K562 (cell line): Measurements from ENCODE around the gene UBASH3A. TPM values are rescaled to one million over a fixed set of nuclear protein-coding genes. Genes with fewer than 3 reads are reported as not detected.
A peak's percentile ranks its signal among the peaks of the same experiment; 100 is the strongest.

ENCODE experiments used
- ASH1L ChIP-seq: fragments of 450-650 bp; IDR thresholded peaks from 2 replicates; pipeline ENCODE4 v1.6.1; 2018; ENCODE audit warnings: borderline replicate concordance, mild to moderate bottlenecking, low read depth; ENCODE audit not compliant: partially characterized antibody
- ATF2 ChIP-seq: sonication (generic); formaldehyde crosslinking; IDR thresholded peaks from 2 replicates; pipeline ENCODE4 v1.8.1; 2022; ENCODE audit warnings: missing genetic modification reagents
- BDP1 ChIP-seq: IDR thresholded peaks from 3 replicates; pipeline ENCODE4 v1.6.1; 2011; ENCODE audit not compliant: insufficient read length, insufficient read depth
- CHD4 ChIP-seq: fragments of 200-600 bp; sonication (generic); IDR thresholded peaks from 3 replicates; pipeline ENCODE4 v1.6.1; 2012; ENCODE audit warnings: low read depth, mild to moderate bottlenecking, mixed read lengths, low read length, inconsistent platforms; ENCODE audit not compliant: insufficient read depth, insufficient replicate concordance, poor library complexity, severe bottlenecking
- FUS ChIP-seq: fragments of 200-400 bp; formaldehyde crosslinking; optimal IDR thresholded peaks from 2 replicates; pipeline ENCODE3; 2017; ENCODE audit warnings: low read depth, low read length
- MBD2 ChIP-seq: sonication (generic); IDR thresholded peaks from 2 replicates; pipeline ENCODE4 v1.6.1; 2016; ENCODE audit warnings: low read depth, borderline replicate concordance
- RBM14 ChIP-seq: fragments of 200-400 bp; formaldehyde crosslinking; IDR thresholded peaks from 2 replicates; pipeline ENCODE4 v1.6.1; 2018; ENCODE audit warnings: low read depth, mild to moderate bottlenecking, low read length, moderate library complexity, borderline replicate concordance; ENCODE audit not compliant: insufficient read depth
- TCF7L2 ChIP-seq: fragments of 150-350 bp; IDR thresholded peaks from 2 replicates; pipeline ENCODE4 v1.6.1; 2016; ENCODE audit warnings: low read depth, mild to moderate bottlenecking, low read length, moderate library complexity
- ZFP1 ChIP-seq: fragments of 450-650 bp; formaldehyde crosslinking; IDR thresholded peaks from 2 replicates; pipeline ENCODE4 v1.4.0; 2020; ENCODE audit warnings: mild to moderate bottlenecking, mixed read lengths
- ZZZ3 ChIP-seq: fragments of 450-650 bp; IDR thresholded peaks from 2 replicates; pipeline ENCODE4 v1.6.1; 2016; ENCODE audit warnings: antibody characterized with exemption, mild to moderate bottlenecking, moderate library complexity
- polyA plus RNA-seq, 8 experiments: library from polyadenylated mRNA; depleted of rRNA in 4 of 8; stranded (reverse) in 5 of 8; unstranded in 3 of 8; fragments of >200 nt; fragmentation: Nextera tagmentation in 2 of 8; fragmentation: Illumina TruSeq in 1 of 8; extraction: Ambion mirVana in 2 of 8; extraction: Trizol in 1 of 8; gene quantifications; 2 replicates each; pipeline versions ENCODE4 v1.2.1 to v1.2.3, GENCODE V29; 2011 to 2014; ENCODE audit warnings: inconsistent platforms in 1 of 8, missing spikeins in 1 of 8
- total RNA-seq, 7 experiments: library from RNA; depleted of rRNA in 6 of 7; stranded (reverse); fragments of >200 nt in 6 of 7; fragmentation: Illumina TruSeq in 2 of 7; extraction: Trizol in 2 of 7; gene quantifications; 2 replicates each; pipeline versions ENCODE4 v1.2.1 to v1.2.3, GENCODE V29; 2011 to 2021; ENCODE audit warnings: low replicate concordance in 1 of 7
- TF ChIP-seq, protein P1 (sequence below): fragments of 450-650 bp; formaldehyde crosslinking; IDR thresholded peaks from 2 replicates; pipeline ENCODE4 v1.4.0; 2022; ENCODE audit warnings: missing genetic modification characterization
- TF ChIP-seq, protein P2 (sequence below), 2 experiments: fragments of 450-650 bp; formaldehyde crosslinking in 1 of 2; IDR thresholded peaks; 2 replicates each; pipeline versions ENCODE4 v1.4.0 to v1.6.1; 2014 to 2020; ENCODE audit warnings: mild to moderate bottlenecking in 2 of 2, borderline replicate concordance in 1 of 2, low read depth in 1 of 2
- TF ChIP-seq, protein P3 (sequence below): IDR thresholded peaks from 2 replicates; pipeline ENCODE4 v1.6.1; 2011; ENCODE audit warnings: borderline replicate concordance, low read depth, mild to moderate bottlenecking, moderate library complexity, low read length; ENCODE audit not compliant: insufficient read depth, poor library complexity, severe bottlenecking

Gene UBASH3A
- total and polyA plus RNA-seq, 9 of the 15 experiments (the other 6 are each of a cell fraction or from before 2014, with no cell fraction given) = 0.23 to 1.8 (median 1.1) TPM

DNA sequence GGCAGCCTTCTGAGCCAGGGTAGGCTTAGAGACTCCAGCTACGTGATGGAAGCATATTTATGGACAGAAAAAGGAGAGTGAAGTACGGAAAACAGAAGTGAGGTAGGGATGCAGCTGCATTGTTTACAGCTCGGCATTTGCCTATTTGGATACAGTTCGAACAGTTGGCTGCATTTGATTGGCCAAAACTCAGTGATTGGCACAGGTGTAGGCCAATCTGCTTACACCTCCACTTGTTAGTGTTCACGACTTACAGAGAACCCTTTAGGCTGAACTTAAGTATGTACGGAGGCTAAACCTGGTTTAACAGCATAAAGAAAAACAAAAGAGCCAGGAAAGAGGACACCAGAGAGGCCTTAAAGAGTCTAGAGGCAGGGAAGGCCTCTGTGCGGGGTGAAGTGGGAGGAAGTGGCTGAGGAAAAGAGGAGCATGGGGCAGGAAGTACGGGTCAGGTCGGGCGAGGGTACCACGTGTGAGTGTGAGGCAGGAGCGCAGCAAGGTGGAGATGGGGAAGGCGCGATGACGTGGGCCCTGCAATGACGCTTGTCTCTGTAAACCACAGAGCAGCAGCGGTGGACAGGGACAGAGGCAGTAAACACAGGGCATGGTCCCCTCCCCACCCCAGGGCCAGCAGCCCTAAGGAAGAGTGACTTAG lies 60.3 kb downstream of the UBASH3A start (continued):
- TF ChIP-seq FUS (no peak), BDP1 (no peak), ZFP1 (CRISPR knock-in tag) (no peak), RBM14 (no peak), ASH1L (peak; percentile 75), CHD4 (no peak), ZZZ3 (no peak), MBD2 (peak; percentile 59; the same call in 1 of the 2 replicates), ATF2 (no peak), TCF7L2 (no peak)
- TF ChIP-seq, protein P1, sequence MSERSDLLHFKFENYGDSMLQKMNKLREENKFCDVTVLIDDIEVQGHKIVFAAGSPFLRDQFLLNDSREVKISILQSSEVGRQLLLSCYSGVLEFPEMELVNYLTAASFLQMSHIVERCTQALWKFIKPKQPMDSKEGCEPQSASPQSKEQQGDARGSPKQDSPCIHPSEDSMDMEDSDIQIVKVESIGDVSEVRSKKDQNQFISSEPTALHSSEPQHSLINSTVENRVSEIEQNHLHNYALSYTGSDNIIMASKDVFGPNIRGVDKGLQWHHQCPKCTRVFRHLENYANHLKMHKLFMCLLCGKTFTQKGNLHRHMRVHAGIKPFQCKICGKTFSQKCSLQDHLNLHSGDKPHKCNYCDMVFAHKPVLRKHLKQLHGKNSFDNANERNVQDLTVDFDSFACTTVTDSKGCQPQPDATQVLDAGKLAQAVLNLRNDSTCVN (CRISPR knock-in tag) = 0 out of 2 replicates have a peak, but pooled peaks have one; percentile 30
- TF ChIP-seq, protein P2, sequence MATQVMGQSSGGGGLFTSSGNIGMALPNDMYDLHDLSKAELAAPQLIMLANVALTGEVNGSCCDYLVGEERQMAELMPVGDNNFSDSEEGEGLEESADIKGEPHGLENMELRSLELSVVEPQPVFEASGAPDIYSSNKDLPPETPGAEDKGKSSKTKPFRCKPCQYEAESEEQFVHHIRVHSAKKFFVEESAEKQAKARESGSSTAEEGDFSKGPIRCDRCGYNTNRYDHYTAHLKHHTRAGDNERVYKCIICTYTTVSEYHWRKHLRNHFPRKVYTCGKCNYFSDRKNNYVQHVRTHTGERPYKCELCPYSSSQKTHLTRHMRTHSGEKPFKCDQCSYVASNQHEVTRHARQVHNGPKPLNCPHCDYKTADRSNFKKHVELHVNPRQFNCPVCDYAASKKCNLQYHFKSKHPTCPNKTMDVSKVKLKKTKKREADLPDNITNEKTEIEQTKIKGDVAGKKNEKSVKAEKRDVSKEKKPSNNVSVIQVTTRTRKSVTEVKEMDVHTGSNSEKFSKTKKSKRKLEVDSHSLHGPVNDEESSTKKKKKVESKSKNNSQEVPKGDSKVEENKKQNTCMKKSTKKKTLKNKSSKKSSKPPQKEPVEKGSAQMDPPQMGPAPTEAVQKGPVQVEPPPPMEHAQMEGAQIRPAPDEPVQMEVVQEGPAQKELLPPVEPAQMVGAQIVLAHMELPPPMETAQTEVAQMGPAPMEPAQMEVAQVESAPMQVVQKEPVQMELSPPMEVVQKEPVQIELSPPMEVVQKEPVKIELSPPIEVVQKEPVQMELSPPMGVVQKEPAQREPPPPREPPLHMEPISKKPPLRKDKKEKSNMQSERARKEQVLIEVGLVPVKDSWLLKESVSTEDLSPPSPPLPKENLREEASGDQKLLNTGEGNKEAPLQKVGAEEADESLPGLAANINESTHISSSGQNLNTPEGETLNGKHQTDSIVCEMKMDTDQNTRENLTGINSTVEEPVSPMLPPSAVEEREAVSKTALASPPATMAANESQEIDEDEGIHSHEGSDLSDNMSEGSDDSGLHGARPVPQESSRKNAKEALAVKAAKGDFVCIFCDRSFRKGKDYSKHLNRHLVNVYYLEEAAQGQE (IDR thresholded peaks at IDR 0.05; ENCODE audit: borderline replicate concordance) = no peak
- TF ChIP-seq, protein P2 (CRISPR knock-in tag; IDR thresholded peaks at IDR 0.05; ENCODE audit: low read depth) = no peak; the same call in 1 of the 2 replicates
- TF ChIP-seq, protein P3, sequence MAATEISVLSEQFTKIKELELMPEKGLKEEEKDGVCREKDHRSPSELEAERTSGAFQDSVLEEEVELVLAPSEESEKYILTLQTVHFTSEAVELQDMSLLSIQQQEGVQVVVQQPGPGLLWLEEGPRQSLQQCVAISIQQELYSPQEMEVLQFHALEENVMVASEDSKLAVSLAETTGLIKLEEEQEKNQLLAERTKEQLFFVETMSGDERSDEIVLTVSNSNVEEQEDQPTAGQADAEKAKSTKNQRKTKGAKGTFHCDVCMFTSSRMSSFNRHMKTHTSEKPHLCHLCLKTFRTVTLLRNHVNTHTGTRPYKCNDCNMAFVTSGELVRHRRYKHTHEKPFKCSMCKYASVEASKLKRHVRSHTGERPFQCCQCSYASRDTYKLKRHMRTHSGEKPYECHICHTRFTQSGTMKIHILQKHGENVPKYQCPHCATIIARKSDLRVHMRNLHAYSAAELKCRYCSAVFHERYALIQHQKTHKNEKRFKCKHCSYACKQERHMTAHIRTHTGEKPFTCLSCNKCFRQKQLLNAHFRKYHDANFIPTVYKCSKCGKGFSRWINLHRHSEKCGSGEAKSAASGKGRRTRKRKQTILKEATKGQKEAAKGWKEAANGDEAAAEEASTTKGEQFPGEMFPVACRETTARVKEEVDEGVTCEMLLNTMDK = no peak
